ENCODE measurements around the gene CELF2. TPM values are rescaled to one million over a fixed set of nuclear protein-coding genes. Genes with fewer than 3 reads are reported as not detected.

CELF2 gene
- total and polyA plus RNA-seq, 2 donors from 2014 or later, result 1.7 to 39.2 TPM

DNA sequence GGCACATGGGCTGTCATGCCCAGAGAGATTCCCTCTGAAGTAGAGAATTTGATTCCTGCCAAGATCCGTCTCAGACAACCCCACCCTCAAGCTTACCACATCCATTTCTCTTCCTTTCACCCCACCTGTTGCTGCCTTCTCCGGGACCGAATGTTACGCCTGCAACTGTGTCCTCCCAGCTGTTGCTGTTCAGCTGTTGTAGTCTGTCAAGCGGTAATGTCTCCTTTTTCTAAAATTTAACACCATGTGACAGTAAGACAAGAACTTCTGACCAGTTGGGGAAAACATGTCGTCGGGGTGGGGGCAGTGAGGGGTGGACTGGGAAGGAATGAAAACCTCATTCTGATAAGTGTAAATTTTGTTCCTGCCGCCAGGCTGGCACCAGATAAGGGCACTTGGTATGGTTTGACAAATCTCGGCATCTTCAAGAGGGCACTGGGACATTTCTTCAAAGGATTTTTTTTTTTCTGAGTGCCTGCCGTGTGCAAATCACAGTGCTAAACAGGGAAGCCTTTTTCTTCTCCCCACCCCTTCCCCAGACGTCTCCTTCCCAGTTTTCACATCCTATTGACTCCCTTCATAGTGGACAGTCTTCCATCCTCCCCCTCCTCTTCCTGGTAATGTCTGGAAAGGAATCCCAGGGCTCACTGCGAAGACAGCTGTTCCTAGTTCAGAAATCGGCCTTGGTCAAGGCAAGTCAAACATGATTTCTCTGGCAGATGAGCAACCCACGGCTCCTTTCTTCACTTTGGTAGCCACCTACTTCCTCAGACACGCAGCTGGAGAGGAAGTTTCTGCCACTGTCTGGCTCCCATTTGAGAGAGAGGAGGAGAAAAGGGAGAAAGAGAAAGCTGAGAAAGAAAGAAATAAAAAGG, 5.0 kb upstream of the CELF2 start:
- FAIRE-seq (no peak), DNase-seq (peak in 1 of 5 donors; percentile 28)
- TF ChIP-seq, protein P1, sequence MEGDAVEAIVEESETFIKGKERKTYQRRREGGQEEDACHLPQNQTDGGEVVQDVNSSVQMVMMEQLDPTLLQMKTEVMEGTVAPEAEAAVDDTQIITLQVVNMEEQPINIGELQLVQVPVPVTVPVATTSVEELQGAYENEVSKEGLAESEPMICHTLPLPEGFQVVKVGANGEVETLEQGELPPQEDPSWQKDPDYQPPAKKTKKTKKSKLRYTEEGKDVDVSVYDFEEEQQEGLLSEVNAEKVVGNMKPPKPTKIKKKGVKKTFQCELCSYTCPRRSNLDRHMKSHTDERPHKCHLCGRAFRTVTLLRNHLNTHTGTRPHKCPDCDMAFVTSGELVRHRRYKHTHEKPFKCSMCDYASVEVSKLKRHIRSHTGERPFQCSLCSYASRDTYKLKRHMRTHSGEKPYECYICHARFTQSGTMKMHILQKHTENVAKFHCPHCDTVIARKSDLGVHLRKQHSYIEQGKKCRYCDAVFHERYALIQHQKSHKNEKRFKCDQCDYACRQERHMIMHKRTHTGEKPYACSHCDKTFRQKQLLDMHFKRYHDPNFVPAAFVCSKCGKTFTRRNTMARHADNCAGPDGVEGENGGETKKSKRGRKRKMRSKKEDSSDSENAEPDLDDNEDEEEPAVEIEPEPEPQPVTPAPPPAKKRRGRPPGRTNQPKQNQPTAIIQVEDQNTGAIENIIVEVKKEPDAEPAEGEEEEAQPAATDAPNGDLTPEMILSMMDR (IDR thresholded peaks at IDR 0.05; ENCODE audit: borderline replicate concordance, extremely low read depth, insufficient read depth), result no peak
- intact Hi-C loops (cut with DNase I), result no loop called here
- Histone ChIP-seq H3K4me1 (ENCODE audit: control insufficient read depth in 2 of 3, insufficient read depth in 2 of 3, low read depth in 1 of 3, low read length in 3 of 3) (peaks cover 0 to 2% (median 0%) of the 10 kb centered on the region in 3 donors), H3K4me3 (ENCODE audit: low read length in 3 of 3) (no peak overlapping the region), H3K9me3 (ENCODE audit: control insufficient read depth in 2 of 3, insufficient read depth in 1 of 3, low read length in 3 of 3) (no peaks in the 10 kb centered on the region), H3K9ac (ENCODE audit: low read length in 3 of 3) (no peak overlapping the region), H3K27me3 (ENCODE audit: control insufficient read depth, insufficient read depth, low read length) (peaks cover 7% of the 10 kb centered on the region), H3K36me3 (ENCODE audit: control insufficient read depth in 2 of 3, insufficient read depth in 3 of 3, low read length in 3 of 3) (no peaks in the 10 kb centered on the region), H3K27ac (ENCODE audit: low read depth in 2 of 2, low read length in 2 of 2) (no peak overlapping the region)

DNA sequence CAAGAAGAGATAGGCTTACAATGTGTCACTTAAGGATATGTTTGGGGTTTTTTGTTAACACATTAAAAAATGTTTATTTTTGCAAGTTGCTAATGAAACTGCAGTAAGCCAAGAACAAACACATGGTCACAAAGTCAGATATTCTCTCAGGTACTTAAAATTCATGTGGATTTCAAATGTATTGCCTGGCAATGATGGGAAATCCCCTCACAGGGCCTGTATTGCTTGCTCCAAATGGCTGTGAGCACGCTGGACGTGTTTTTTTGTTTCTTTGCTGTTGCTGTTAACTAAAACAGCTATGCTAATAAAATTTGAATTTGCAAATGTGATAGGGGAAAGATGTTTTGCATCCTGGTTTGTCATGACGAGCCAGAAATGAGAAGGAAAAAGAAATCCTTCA, 3.8 kb upstream of the CELF2 start:
- TF ChIP-seq, protein P1 (IDR thresholded peaks at IDR 0.05; ENCODE audit: borderline replicate concordance, extremely low read depth, insufficient read depth), result no peak
- intact Hi-C loops (cut with DNase I), result no loop called here
- no peaks in the 10 kb centered on the region for H3K36me3 ChIP-seq (ENCODE audit: control insufficient read depth in 2 of 3, insufficient read depth in 3 of 3, low read length in 3 of 3)
- FAIRE-seq (no peak), DNase-seq (no peak)
- H3K9ac ChIP-seq (ENCODE audit: low read length in 3 of 3), result no peak overlapping the region
- H3K4me3 ChIP-seq (ENCODE audit: low read length in 3 of 3), result no peak overlapping the region
- H3K27me3 ChIP-seq (ENCODE audit: control insufficient read depth, insufficient read depth, low read length), result peaks cover 7% of the 10 kb centered on the region
- no peak overlapping the region for H3K27ac ChIP-seq (ENCODE audit: low read depth in 2 of 2, low read length in 2 of 2)
- peaks cover 0 to 2% (median 0%) of the 10 kb centered on the region in 3 donors for H3K4me1 ChIP-seq (ENCODE audit: control insufficient read depth in 2 of 3, insufficient read depth in 2 of 3, low read depth in 1 of 3, low read length in 3 of 3)
- H3K9me3 ChIP-seq (ENCODE audit: control insufficient read depth in 2 of 3, insufficient read depth in 1 of 3, low read length in 3 of 3), result no peaks in the 10 kb centered on the region

DNA sequence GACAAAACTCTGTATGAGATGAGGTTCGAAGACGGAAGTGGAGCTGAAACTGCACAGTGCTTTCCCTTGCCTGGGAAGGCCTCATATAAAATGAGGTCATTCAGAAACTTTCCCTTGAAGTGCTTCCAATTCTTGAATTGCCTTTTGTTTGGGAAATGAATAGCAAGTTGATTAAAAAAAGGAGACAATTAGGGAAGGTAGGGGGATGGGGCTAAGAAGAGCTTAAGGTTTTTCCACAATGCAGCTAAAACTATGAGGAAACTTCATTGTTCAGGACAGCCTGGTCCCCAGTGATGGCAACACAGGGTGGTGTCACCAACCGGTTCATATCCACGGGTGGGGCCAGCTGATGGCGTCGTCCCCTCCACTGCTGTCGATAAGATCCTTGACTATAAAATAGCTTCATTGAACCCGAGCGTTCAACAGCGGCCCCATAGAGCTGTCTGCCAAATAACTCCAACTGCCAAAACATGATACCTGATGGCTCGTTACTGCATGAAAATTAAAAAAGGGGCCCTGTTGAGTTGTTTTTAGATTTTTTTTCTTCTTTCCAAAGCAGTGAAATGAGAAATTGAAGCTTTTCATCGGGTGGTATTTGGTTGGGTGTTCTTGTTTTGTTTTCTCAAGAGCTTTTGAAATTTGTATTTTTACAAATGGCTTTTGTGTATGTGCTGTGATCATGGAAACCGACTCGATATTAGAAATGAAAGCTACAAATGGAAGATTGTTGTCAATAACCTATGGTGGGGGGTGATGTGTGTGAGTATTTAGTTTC, 2.8 kb upstream of the CELF2 start:
- FAIRE-seq, result no peak
- no peak overlapping the region for H3K27ac ChIP-seq (ENCODE audit: low read depth in 2 of 2, low read length in 2 of 2)
- peaks cover 0 to 5% (median 0%) of the 10 kb centered on the region in 3 donors for H3K4me1 ChIP-seq (ENCODE audit: control insufficient read depth in 2 of 3, insufficient read depth in 2 of 3, low read depth in 1 of 3, low read length in 3 of 3)
- H3K27me3 ChIP-seq (ENCODE audit: control insufficient read depth, insufficient read depth, low read length), result peaks cover 12% of the 10 kb centered on the region
- TF ChIP-seq, protein P1 (IDR thresholded peaks at IDR 0.05; ENCODE audit: borderline replicate concordance, extremely low read depth, insufficient read depth), result no peak
- H3K4me3 ChIP-seq (ENCODE audit: low read length in 3 of 3), result no peak overlapping the region
- no peak overlapping the region for H3K9ac ChIP-seq (ENCODE audit: low read length in 3 of 3)
- no peaks in the 10 kb centered on the region for H3K36me3 ChIP-seq (ENCODE audit: control insufficient read depth in 2 of 3, insufficient read depth in 3 of 3, low read length in 3 of 3)
- DNase-seq, result peak in 3 of 5 donors; percentile 50 to 64 (median 56)
- intact Hi-C loops (cut with DNase I), result no loop called here
- no peaks in the 10 kb centered on the region for H3K9me3 ChIP-seq (ENCODE audit: control insufficient read depth in 2 of 3, insufficient read depth in 1 of 3, low read length in 3 of 3)

All from kidney (tissue), 14 donors.